DOHH2 (cell line): ENCODE results near the gene LOXL4.

ENCODE experiments used
- H3F3A ChIP-seq: fragments of 200-600 bp; sonication (generic), shearing (Covaris generic); 2 replicates; pipeline ENCODE4 v1.6.0; 2016; ENCODE audit warnings: antibody characterized with exemption, mild to moderate bottlenecking; ENCODE audit not compliant: control insufficient read depth, insufficient read depth
- H3K27ac ChIP-seq: fragments of 200-600 bp; sonication (generic); 2 replicates; pipeline ENCODE4 v1.5.1; 2014; ENCODE audit warnings: low read depth, mild to moderate bottlenecking, low read length, moderate library complexity
- H3K27me3 ChIP-seq: fragments of 200-600 bp; sonication (generic); 2 replicates; pipeline ENCODE4 v1.6.1; 2014; ENCODE audit warnings: mild to moderate bottlenecking, low read length, mixed read lengths; ENCODE audit not compliant: control insufficient read depth
- H3K36me3 ChIP-seq: fragments of 200-600 bp; sonication (generic); 2 replicates; pipeline ENCODE4 v1.6.1; 2014; ENCODE audit warnings: mild to moderate bottlenecking, low read length, moderate library complexity, mixed read lengths; ENCODE audit not compliant: control insufficient read depth
- H3K4me1 ChIP-seq: fragments of 200-600 bp; sonication (generic); 2 replicates; pipeline ENCODE4 v1.6.1; 2014; ENCODE audit warnings: mild to moderate bottlenecking, low read length, mixed read lengths; ENCODE audit not compliant: control insufficient read depth
- H3K4me2 ChIP-seq: fragments of 200-600 bp; sonication (generic); 2 replicates; pipeline ENCODE4 v1.6.0; 2014; ENCODE audit warnings: mild to moderate bottlenecking, low read length, moderate library complexity
- H3K4me3 ChIP-seq: fragments of 200-600 bp; sonication (generic); 2 replicates; pipeline ENCODE4 v1.5.1; 2014; ENCODE audit warnings: mild to moderate bottlenecking, low read length, mixed read lengths
- H3K79me2 ChIP-seq: fragments of 200-600 bp; sonication (generic); 2 replicates; pipeline ENCODE4 v1.6.1; 2014; ENCODE audit warnings: mild to moderate bottlenecking, low read length, mixed read lengths; ENCODE audit not compliant: control insufficient read depth
- H3K9me2 ChIP-seq: fragments of 200-600 bp; sonication (generic); replicated peaks from 2 replicates; pipeline ENCODE4 v1.6.1; 2014; ENCODE audit warnings: mild to moderate bottlenecking, low read length, mixed read lengths; ENCODE audit not compliant: control insufficient read depth
- H3K9me3 ChIP-seq: fragments of 200-600 bp; sonication (generic); 2 replicates; pipeline ENCODE4 v1.6.1; 2014; ENCODE audit warnings: antibody characterized with exemption, low read length, mixed read lengths; ENCODE audit not compliant: control insufficient read depth, insufficient read depth
- H4K20me1 ChIP-seq: fragments of 200-600 bp; sonication (generic); 2 replicates; pipeline ENCODE4 v1.6.0; 2014; ENCODE audit warnings: low read depth, mild to moderate bottlenecking, antibody characterized with exemption, low read length, moderate library complexity; ENCODE audit not compliant: control insufficient read depth, insufficient read depth
- CTCF ChIP-seq: fragments of 200-600 bp; sonication (generic); IDR thresholded peaks from one replicate; pipeline ENCODE4 v1.5.1; 2014; ENCODE audit warnings: antibody characterized with exemption, mild to moderate bottlenecking, low read depth, low read length; ENCODE audit not compliant: poor library complexity, severe bottlenecking
- EZH2phosphoT487 ChIP-seq: fragments of 200-600 bp; sonication (generic); IDR thresholded peaks from 2 replicates; pipeline ENCODE4 v1.6.1; 2017; ENCODE audit warnings: borderline replicate concordance, mild to moderate bottlenecking, antibody characterized with exemption, low read length, moderate library complexity, mixed read lengths

LOXL4 gene

DNA sequence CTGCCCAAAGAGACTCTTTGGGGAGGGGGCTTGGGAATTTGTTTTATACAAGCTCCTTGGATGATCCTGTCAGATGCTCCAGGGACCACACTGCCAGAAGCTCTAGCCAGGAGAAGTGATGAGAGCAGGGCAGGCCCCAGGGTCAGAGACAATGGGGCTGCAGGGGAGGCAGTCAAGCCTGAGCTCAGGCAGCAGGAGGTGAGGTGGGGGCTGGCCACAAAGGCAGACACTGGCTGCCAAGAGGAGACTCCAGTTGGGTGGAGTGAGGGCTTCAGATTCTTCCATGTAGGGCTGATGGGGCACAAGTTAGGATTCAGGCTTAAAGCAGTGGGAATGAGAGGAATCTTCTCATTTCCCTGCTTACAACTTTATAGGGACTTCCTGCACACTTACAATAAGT, 35.6 kb upstream of the LOXL4 start:
- Histone ChIP-seq H3K79me2 (no peaks in the 10 kb centered on the region), H3F3A (no peaks in the 10 kb centered on the region), H3K9me2 (no peaks in the 10 kb centered on the region), H3K27ac (no peak overlapping the region), H4K20me1 (no peaks in the 10 kb centered on the region), H3K4me3 (no peak overlapping the region), H3K36me3 (no peaks in the 10 kb centered on the region), H3K4me1 (no peaks in the 10 kb centered on the region), H3K9me3 (0 out of 2 replicates have a peak, but pooled peaks cover 6% of the 10 kb centered on the region), H3K4me2 (no peak overlapping the region), H3K27me3 (peaks cover 38% of the 10 kb centered on the region)
- no peak for TF ChIP-seq EZH2phosphoT487
- TF ChIP-seq CTCF = no peak

- Histone ChIP-seq H4K20me1 (no peaks in the 10 kb centered on the region), H3K9me3 (0 out of 2 replicates have a peak, but pooled peaks cover 6% of the 10 kb centered on the region), H3K27me3 (peaks cover 38% of the 10 kb centered on the region), H3K79me2 (no peaks in the 10 kb centered on the region), H3F3A (no peaks in the 10 kb centered on the region), H3K4me3 (no peak overlapping the region), H3K4me2 (no peak overlapping the region), H3K27ac (no peak overlapping the region), H3K36me3 (no peaks in the 10 kb centered on the region), H3K9me2 (no peaks in the 10 kb centered on the region), H3K4me1 (no peaks in the 10 kb centered on the region)
- TF ChIP-seq EZH2phosphoT487 (no peak), CTCF (no peak)
Measured at GRCh38 chr10:98302741-98303365, 34.9 kb upstream of the LOXL4 start.

DNA sequence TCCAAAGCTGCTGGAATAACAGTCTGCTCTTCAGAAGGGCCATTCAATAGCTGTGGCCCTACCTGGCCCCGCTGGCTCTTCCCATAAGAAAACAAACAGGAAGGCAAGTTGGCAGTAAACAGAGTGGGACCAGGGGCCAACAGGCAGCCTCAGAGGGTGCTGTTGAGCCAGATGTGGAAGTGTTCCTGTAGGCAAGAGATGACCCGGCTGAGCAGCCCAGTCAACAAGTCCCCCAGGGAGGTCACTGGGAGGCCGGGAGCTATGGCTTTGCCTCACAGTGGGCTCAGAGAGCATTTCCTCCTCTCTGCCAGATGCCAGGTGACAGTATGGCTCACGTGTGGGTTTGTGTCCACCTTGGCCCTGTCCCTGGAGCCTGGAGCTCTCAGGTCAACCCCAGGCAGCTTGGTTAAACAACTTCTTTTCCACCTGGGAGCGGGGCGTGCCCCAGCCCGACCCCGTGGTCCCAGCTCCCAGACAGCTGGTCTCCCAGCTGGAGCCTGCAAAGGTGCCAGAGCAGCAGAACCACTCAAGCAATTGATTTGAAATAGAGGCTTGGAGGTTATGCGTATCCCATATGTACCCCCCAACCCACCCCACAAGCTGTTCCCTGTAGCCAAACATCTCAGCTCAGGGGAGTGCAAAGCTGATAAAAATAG, 33.8 kb upstream of the LOXL4 start:
- Histone ChIP-seq H3K4me2 (no peak overlapping the region), H3K4me3 (no peak overlapping the region), H3K9me3 (0 out of 2 replicates have a peak, but pooled peaks cover 6% of the 10 kb centered on the region), H3F3A (no peaks in the 10 kb centered on the region), H3K27me3 (peaks cover 46% of the 10 kb centered on the region), H4K20me1 (no peaks in the 10 kb centered on the region), H3K27ac (no peak overlapping the region), H3K9me2 (no peaks in the 10 kb centered on the region), H3K36me3 (no peaks in the 10 kb centered on the region), H3K4me1 (no peaks in the 10 kb centered on the region), H3K79me2 (no peaks in the 10 kb centered on the region)
- TF ChIP-seq EZH2phosphoT487 (no peak), CTCF (no peak)
